OCI-LY7 (cell line): Measurements from ENCODE around the gene FANCG. TPM values are rescaled to one million over a fixed set of nuclear protein-coding genes. Genes with fewer than 3 reads are reported as not detected.

Experiments
- BruUV-seq: library from RNA; stranded (reverse); fragments of 400-500 nt; replicated peaks from 2 replicates; lab custom pipeline; 2021; lab: Mats Ljungman, UMichigan
- CTCF ChIA-PET: fragments of 300-600 bp; sonication (Branson Sonifier 250); formaldehyde crosslinking; loops from one replicate; lab custom pipeline; 2022; ENCODE audit warnings: antibody characterized with exemption; ENCODE audit not compliant: unreplicated experiment; lab: Charles Lee
- POLR2A ChIA-PET: fragments of 300-600 bp; sonication (Branson Sonifier 250); formaldehyde crosslinking; loops from one replicate; lab custom pipeline; 2022; ENCODE audit warnings: antibody characterized with exemption; lab: Charles Lee
- DNase-seq: peaks from one replicate; pipeline ENCODE4 v3.0.0-alpha.2; 2015; ENCODE audit warnings: low spot score
- H2AFZ ChIP-seq: fragments of 200-600 bp; sonication (generic), shearing (Covaris generic); 2 replicates; pipeline ENCODE4 v1.6.1; 2014; ENCODE audit warnings: mild to moderate bottlenecking, antibody characterized with exemption, low read length, moderate library complexity
- H3K27ac ChIP-seq: fragments of 200-600 bp; sonication (generic); 2 replicates; pipeline ENCODE4 v1.5.1; 2014; ENCODE audit warnings: mixed run types, low read depth, mild to moderate bottlenecking, moderate library complexity, low read length, inconsistent platforms; ENCODE audit not compliant: poor library complexity, severe bottlenecking
- H3K36me3 ChIP-seq: fragments of 200-600 bp; sonication (generic); 2 replicates; pipeline ENCODE4 v1.6.1; 2014; ENCODE audit warnings: mild to moderate bottlenecking, antibody characterized with exemption, low read length, moderate library complexity, mixed read lengths; ENCODE audit not compliant: insufficient read depth
- H3K4me1 ChIP-seq: fragments of 200-600 bp; sonication (generic); 2 replicates; pipeline ENCODE4 v1.5.1; 2014; ENCODE audit warnings: mild to moderate bottlenecking, low read length; ENCODE audit not compliant: insufficient read depth, poor library complexity, severe bottlenecking
- H3K4me2 ChIP-seq: fragments of 200-600 bp; sonication (generic); 2 replicates; pipeline ENCODE4 v1.6.1; 2014; ENCODE audit warnings: mild to moderate bottlenecking, low read length
- H3K4me3 ChIP-seq: fragments of 200-600 bp; sonication (generic); 2 replicates; pipeline ENCODE4 v1.5.1; 2014; ENCODE audit warnings: mild to moderate bottlenecking, low read depth, low read length; ENCODE audit not compliant: poor library complexity, severe bottlenecking
- H3K79me2 ChIP-seq: fragments of 200-600 bp; sonication (generic); 2 replicates; pipeline ENCODE4 v1.6.1; 2016; ENCODE audit warnings: low read depth, mild to moderate bottlenecking, low read length, moderate library complexity, mixed read lengths; ENCODE audit not compliant: insufficient read depth
- H3K9me2 ChIP-seq: fragments of 200-600 bp; sonication (generic); 2 replicates; pipeline ENCODE4 v1.6.1; 2016; ENCODE audit warnings: mild to moderate bottlenecking, low read length, mixed read lengths; ENCODE audit not compliant: insufficient read depth
- H3K9me3 ChIP-seq: fragments of 200-600 bp; sonication (generic); 2 replicates; pipeline ENCODE4 v1.6.1; 2014; ENCODE audit warnings: mild to moderate bottlenecking, mixed run types, low read length, mixed read lengths
- H4K20me1 ChIP-seq: fragments of 200-600 bp; sonication (generic); 2 replicates; pipeline ENCODE4 v1.6.1; 2014; ENCODE audit warnings: mild to moderate bottlenecking, antibody characterized with exemption, low read length, moderate library complexity, mixed read lengths; ENCODE audit not compliant: insufficient read depth
- CTCF ChIP-seq: fragments of 200-600 bp; sonication (generic); conservative IDR thresholded peaks from 2 replicates; pipeline ENCODE4 v1.5.1; 2014; ENCODE audit warnings: mild to moderate bottlenecking, antibody characterized with exemption, low read length, moderate library complexity, mixed read lengths
- EZH2phosphoT487 ChIP-seq: fragments of 200-600 bp; sonication (generic); IDR thresholded peaks from 2 replicates; pipeline ENCODE4 v1.6.1; 2018; ENCODE audit warnings: low read depth, borderline replicate concordance, mild to moderate bottlenecking, mixed run types, antibody characterized with exemption, low read length, moderate library complexity, mixed read lengths
- intact Hi-C: fragments of 100-400 bp; cut with micrococcal nuclease; formaldehyde crosslinking; loops from one replicate; pipeline ENCODE4 v1.10.0; 2022; ENCODE audit not compliant: unreplicated experiment
- total RNA-seq, 2 experiments: library from RNA; depleted of rRNA in 1 of 2; stranded (reverse); fragments of >200 nt in 1 of 2; shearing (Covaris generic) in 1 of 2; gene quantifications; 2 replicates each; pipeline ENCODE4 v1.2.3, GENCODE V29; 2014 to 2022

FANCG gene
- total RNA-seq, 2 experiments from 2014 or later: 85.1 to 121 TPM

GRCh38 chr9:35105571-35106342 lies 26.0 kb upstream of the FANCG start:
- no peak overlapping the region for H2AFZ ChIP-seq
- no peak overlapping the region for H3K27ac ChIP-seq
- H3K9me3 ChIP-seq: no peaks in the 10 kb centered on the region
- no peaks in the 10 kb centered on the region for H3K9me2 ChIP-seq
- no peaks in the 10 kb centered on the region for H4K20me1 ChIP-seq
- peaks cover 10% of the 10 kb centered on the region for H3K36me3 ChIP-seq
- H3K4me2 ChIP-seq: no peak overlapping the region
- H3K4me1 ChIP-seq: peaks cover 22% of the 10 kb centered on the region
- ChIA-PET POLR2A (interaction anchor here (0.9 kb wide), 1 partner anchor 34 kb away, joined by 3 read pairs; no protein-coding TSS in a partner anchor), CTCF (no interaction called here)
- intact Hi-C loops: no loop called here
- TF ChIP-seq CTCF (no peak), EZH2phosphoT487 (no peak)
- H3K79me2 ChIP-seq: peaks cover 13% of the 10 kb centered on the region; the same call in 1 of the 2 replicates
- no TSS peak for BruUV-seq
- H3K4me3 ChIP-seq: no peak overlapping the region
- no peak for DNase-seq

- Histone ChIP-seq H3K9me3 (no peaks in the 10 kb centered on the region), H3K79me2 (peaks cover 13% of the 10 kb centered on the region; the same call in 1 of the 2 replicates), H3K36me3 (peaks cover 16% of the 10 kb centered on the region), H3K27ac (no peak overlapping the region), H3K4me3 (no peak overlapping the region), H2AFZ (no peak overlapping the region), H3K4me1 (peaks cover 18% of the 10 kb centered on the region), H3K4me2 (no peak overlapping the region), H4K20me1 (no peaks in the 10 kb centered on the region), H3K9me2 (no peaks in the 10 kb centered on the region)
- CTCF ChIA-PET: no interaction called here
- no TSS peak for BruUV-seq
- POLR2A ChIA-PET: no interaction called here
- no peak for DNase-seq
- no peak for TF ChIP-seq EZH2phosphoT487
- no peak for TF ChIP-seq CTCF
- intact Hi-C loops: no loop called here
Observed at GRCh38 chr9:35105126-35105525, 25.4 kb upstream of the FANCG start.

GRCh38 chr9:35104586-35104985 lies 24.8 kb upstream of the FANCG start:
- Histone ChIP-seq H2AFZ (no peak overlapping the region), H3K27ac (no peak overlapping the region), H3K79me2 (peaks cover 13% of the 10 kb centered on the region; the same call in 1 of the 2 replicates), H3K4me2 (no peak overlapping the region), H3K9me2 (no peaks in the 10 kb centered on the region), H3K9me3 (no peaks in the 10 kb centered on the region), H3K4me1 (peaks cover 18% of the 10 kb centered on the region), H3K4me3 (no peak overlapping the region), H3K36me3 (peaks cover 22% of the 10 kb centered on the region), H4K20me1 (no peaks in the 10 kb centered on the region)
- ChIA-PET POLR2A (interaction anchor here (3.1 kb wide), 1 partner anchor 8 kb away, joined by 24 read pairs; no protein-coding TSS in a partner anchor), CTCF (no interaction called here)
- no peak for DNase-seq
- TF ChIP-seq CTCF (no peak), EZH2phosphoT487 (no peak)
- BruUV-seq: no TSS peak
- intact Hi-C loops: no loop called here
